ENCODE measurements around the gene PPFIA1. TPM values are rescaled to one million over a fixed set of nuclear protein-coding genes. Genes with fewer than 3 reads are reported as not detected.

The PPFIA1 gene
- polyA plus RNA-seq, 1 of the 3 experiments (the other 2 are of a cell fraction) = 37.4 TPM

DNA sequence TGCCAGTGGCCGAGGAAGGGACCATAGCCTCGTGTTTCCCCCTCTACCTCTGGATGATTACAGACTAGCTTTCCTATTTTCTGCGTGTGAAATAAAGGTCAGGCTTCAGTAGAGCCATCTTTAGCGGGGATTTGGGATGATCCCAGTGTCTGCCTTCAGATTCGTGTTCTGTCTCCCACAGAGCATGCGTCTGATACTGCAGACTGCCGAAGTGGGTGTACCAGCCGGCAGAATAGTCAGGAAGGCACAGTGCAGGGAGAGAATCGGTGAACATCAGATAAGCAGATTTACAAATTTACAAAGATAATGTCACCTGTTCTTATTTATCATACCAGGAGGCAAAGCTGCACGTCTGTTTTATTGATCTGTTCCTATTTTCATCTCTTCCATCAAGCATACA lies 138.9 kb downstream of the PPFIA1 start:
- Histone ChIP-seq H3K27me3 (ENCODE audit: insufficient read depth) (no peaks in the 10 kb centered on the region), H3K9ac (no peak overlapping the region), H4K20me1 (ENCODE audit: insufficient read depth) (peaks cover 67% of the 10 kb centered on the region), H3K27ac (ENCODE audit: low read depth in 2 of 2, low read length in 1 of 2) (no peak overlapping the region), H3K4me3 (ENCODE audit: low read depth in 2 of 2, low read length in 1 of 2) (no peak overlapping the region), H3K4me2 (no peak overlapping the region), H3K4me1 (ENCODE audit: control insufficient read depth in 1 of 2, insufficient read depth in 2 of 2, low read depth in 1 of 2, low read length in 1 of 2) (no peaks in the 10 kb centered on the region), H3K9me2 (no peaks in the 10 kb centered on the region), H3K9me3 (no peaks in the 10 kb centered on the region), H3F3A (replicated peaks; ENCODE audit: insufficient read depth) (peaks cover 7% of the 10 kb centered on the region), H2AFZ (ENCODE audit: low read depth) (no peak overlapping the region), H3K36me3 (replicated peaks in 1 of 2; ENCODE audit: control insufficient read depth in 1 of 2, insufficient read depth in 2 of 2, low read length in 1 of 2) (peaks cover 66 to 87% of the 10 kb centered on the region in 2 experiments), H3K79me2 (ENCODE audit: insufficient read depth) (peaks cover 95% of the 10 kb centered on the region)
- 88% methylated on average over 10 of the region's 10 CpGs for WGBS (ENCODE audit: low lambda C conversion rate)
- CTCF ChIA-PET = no interaction called here
- no peak for DNase-seq
- TF ChIP-seq NFIC (IDR thresholded peaks at IDR 0.05; ENCODE audit: borderline replicate concordance) (no peak), GATA2 (CRISPR knock-in tag; IDR thresholded peaks at IDR 0.05) (no peak), JUND (IDR thresholded peaks at IDR 0.05) (no peak), RAD21 (IDR thresholded peaks at IDR 0.05; ENCODE audit: low read length) (no peak), MEF2A (IDR thresholded peaks at IDR 0.05; ENCODE audit: borderline replicate concordance, low read depth) (no peak), FOXJ3 (CRISPR knock-in tag; IDR thresholded peaks at IDR 0.05) (no peak), TCF12 (IDR thresholded peaks at IDR 0.05) (no peak), GABPA (IDR thresholded peaks at IDR 0.05; ENCODE audit: low read depth) (no peak), RCOR1 (IDR thresholded peaks at IDR 0.05; ENCODE audit: low read length) (no peak)
- TF ChIP-seq, protein P1, sequence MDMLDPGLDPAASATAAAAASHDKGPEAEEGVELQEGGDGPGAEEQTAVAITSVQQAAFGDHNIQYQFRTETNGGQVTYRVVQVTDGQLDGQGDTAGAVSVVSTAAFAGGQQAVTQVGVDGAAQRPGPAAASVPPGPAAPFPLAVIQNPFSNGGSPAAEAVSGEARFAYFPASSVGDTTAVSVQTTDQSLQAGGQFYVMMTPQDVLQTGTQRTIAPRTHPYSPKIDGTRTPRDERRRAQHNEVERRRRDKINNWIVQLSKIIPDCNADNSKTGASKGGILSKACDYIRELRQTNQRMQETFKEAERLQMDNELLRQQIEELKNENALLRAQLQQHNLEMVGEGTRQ (IDR thresholded peaks at IDR 0.05; ENCODE audit: borderline replicate concordance, low read depth, low read length) = no peak
- TF ChIP-seq, protein P2, sequence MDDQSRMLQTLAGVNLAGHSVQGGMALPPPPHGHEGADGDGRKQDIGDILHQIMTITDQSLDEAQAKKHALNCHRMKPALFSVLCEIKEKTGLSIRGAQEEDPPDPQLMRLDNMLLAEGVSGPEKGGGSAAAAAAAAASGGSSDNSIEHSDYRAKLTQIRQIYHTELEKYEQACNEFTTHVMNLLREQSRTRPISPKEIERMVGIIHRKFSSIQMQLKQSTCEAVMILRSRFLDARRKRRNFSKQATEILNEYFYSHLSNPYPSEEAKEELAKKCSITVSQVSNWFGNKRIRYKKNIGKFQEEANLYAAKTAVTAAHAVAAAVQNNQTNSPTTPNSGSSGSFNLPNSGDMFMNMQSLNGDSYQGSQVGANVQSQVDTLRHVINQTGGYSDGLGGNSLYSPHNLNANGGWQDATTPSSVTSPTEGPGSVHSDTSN (IDR thresholded peaks at IDR 0.05) = no peak
- POLR2A ChIA-PET = no interaction called here

DNA sequence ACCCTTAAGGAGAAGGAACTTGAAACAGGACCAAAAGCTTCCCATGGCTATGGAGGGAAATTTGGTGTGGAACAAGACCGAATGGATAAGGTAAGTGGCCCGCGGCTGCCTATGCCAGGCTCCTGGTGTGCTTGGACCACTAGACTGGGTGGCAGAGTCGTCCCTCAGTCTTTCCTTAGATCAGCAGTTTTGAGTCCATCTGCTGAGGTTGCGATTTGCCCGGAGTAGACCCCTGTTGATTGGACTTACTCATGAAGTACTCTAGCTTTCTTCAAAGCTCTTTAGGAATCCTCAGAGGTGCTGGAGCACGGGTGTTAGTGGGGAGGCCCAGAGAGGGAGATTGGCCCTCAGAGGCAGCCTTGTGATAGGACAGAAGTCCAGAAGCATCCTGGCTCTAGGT lies 139.4 kb downstream of the PPFIA1 start:
- peaks cover 91% of the 10 kb centered on the region for H3K79me2 ChIP-seq (ENCODE audit: insufficient read depth)
- no peak overlapping the region for H3K27ac ChIP-seq (ENCODE audit: low read depth in 2 of 2, low read length in 1 of 2)
- CTCF ChIA-PET = no interaction called here
- H3K9me2 ChIP-seq = no peaks in the 10 kb centered on the region
- no peak overlapping the region for H3K9ac ChIP-seq
- no peak for DNase-seq
- H3K36me3 ChIP-seq (replicated peaks in 1 of 2; ENCODE audit: control insufficient read depth in 1 of 2, insufficient read depth in 2 of 2, low read length in 1 of 2) = peaks cover 61 to 92% of the 10 kb centered on the region in 2 experiments
- H3K4me1 ChIP-seq (ENCODE audit: control insufficient read depth in 1 of 2, insufficient read depth in 2 of 2, low read depth in 1 of 2, low read length in 1 of 2) = no peaks in the 10 kb centered on the region
- H3F3A ChIP-seq (replicated peaks; ENCODE audit: insufficient read depth) = peaks cover 7% of the 10 kb centered on the region
- no peak overlapping the region for H2AFZ ChIP-seq (ENCODE audit: low read depth)
- H3K4me3 ChIP-seq (ENCODE audit: low read depth in 2 of 2, low read length in 1 of 2) = no peak overlapping the region
- H3K9me3 ChIP-seq = no peaks in the 10 kb centered on the region
- no peak overlapping the region for H3K4me2 ChIP-seq
- 90% methylated on average over 7 of the region's 7 CpGs for WGBS (ENCODE audit: low lambda C conversion rate)
- H4K20me1 ChIP-seq (ENCODE audit: insufficient read depth) = peaks cover 63% of the 10 kb centered on the region
- POLR2A ChIA-PET = no interaction called here
- no peaks in the 10 kb centered on the region for H3K27me3 ChIP-seq (ENCODE audit: insufficient read depth)
- TF ChIP-seq SIN3A (IDR thresholded peaks at IDR 0.05; ENCODE audit: borderline replicate concordance, low read depth, low read length) (no peak), CHD2 (IDR thresholded peaks at IDR 0.05; ENCODE audit: low read length, partially characterized antibody) (no peak), JUND (IDR thresholded peaks at IDR 0.05) (no peak), TCF12 (IDR thresholded peaks at IDR 0.05) (no peak), FOSL2 (IDR thresholded peaks at IDR 0.05; ENCODE audit: borderline replicate concordance, low read depth) (no peak), RCOR1 (IDR thresholded peaks at IDR 0.05; ENCODE audit: low read length) (no peak), GABPA (IDR thresholded peaks at IDR 0.05; ENCODE audit: low read depth) (no peak), MXI1 (IDR thresholded peaks at IDR 0.05; ENCODE audit: low read depth, low read length) (no peak)
- TF ChIP-seq, protein P3, sequence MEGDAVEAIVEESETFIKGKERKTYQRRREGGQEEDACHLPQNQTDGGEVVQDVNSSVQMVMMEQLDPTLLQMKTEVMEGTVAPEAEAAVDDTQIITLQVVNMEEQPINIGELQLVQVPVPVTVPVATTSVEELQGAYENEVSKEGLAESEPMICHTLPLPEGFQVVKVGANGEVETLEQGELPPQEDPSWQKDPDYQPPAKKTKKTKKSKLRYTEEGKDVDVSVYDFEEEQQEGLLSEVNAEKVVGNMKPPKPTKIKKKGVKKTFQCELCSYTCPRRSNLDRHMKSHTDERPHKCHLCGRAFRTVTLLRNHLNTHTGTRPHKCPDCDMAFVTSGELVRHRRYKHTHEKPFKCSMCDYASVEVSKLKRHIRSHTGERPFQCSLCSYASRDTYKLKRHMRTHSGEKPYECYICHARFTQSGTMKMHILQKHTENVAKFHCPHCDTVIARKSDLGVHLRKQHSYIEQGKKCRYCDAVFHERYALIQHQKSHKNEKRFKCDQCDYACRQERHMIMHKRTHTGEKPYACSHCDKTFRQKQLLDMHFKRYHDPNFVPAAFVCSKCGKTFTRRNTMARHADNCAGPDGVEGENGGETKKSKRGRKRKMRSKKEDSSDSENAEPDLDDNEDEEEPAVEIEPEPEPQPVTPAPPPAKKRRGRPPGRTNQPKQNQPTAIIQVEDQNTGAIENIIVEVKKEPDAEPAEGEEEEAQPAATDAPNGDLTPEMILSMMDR (IDR thresholded peaks at IDR 0.05) = no peak
- TF ChIP-seq, protein P4, sequence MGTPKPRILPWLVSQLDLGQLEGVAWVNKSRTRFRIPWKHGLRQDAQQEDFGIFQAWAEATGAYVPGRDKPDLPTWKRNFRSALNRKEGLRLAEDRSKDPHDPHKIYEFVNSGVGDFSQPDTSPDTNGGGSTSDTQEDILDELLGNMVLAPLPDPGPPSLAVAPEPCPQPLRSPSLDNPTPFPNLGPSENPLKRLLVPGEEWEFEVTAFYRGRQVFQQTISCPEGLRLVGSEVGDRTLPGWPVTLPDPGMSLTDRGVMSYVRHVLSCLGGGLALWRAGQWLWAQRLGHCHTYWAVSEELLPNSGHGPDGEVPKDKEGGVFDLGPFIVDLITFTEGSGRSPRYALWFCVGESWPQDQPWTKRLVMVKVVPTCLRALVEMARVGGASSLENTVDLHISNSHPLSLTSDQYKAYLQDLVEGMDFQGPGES (IDR thresholded peaks at IDR 0.05; ENCODE audit: low read depth, low read length) = no peak
- TF ChIP-seq, protein P2 (IDR thresholded peaks at IDR 0.05) = no peak
- TF ChIP-seq, protein P5, sequence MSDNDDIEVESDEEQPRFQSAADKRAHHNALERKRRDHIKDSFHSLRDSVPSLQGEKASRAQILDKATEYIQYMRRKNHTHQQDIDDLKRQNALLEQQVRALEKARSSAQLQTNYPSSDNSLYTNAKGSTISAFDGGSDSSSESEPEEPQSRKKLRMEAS (IDR thresholded peaks at IDR 0.05; ENCODE audit: low read depth) = no peak
- TF ChIP-seq, protein P6, sequence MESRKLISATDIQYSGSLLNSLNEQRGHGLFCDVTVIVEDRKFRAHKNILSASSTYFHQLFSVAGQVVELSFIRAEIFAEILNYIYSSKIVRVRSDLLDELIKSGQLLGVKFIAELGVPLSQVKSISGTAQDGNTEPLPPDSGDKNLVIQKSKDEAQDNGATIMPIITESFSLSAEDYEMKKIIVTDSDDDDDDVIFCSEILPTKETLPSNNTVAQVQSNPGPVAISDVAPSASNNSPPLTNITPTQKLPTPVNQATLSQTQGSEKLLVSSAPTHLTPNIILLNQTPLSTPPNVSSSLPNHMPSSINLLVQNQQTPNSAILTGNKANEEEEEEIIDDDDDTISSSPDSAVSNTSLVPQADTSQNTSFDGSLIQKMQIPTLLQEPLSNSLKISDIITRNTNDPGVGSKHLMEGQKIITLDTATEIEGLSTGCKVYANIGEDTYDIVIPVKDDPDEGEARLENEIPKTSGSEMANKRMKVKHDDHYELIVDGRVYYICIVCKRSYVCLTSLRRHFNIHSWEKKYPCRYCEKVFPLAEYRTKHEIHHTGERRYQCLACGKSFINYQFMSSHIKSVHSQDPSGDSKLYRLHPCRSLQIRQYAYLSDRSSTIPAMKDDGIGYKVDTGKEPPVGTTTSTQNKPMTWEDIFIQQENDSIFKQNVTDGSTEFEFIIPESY (IDR thresholded peaks at IDR 0.05; ENCODE audit: borderline replicate concordance, low read depth) = no peak
